HG03354 (cell line): ENCODE results near the gene CELSR2.

Experiments used
- ATAC-seq: cut with Tn5 transposase; IDR thresholded peaks from one replicate; pipeline ENCODE4 v1.9.1; 2021; ENCODE audit warnings: mild to moderate bottlenecking; ENCODE audit not compliant: unreplicated experiment, poor library complexity, severe bottlenecking

CELSR2 gene

DNA sequence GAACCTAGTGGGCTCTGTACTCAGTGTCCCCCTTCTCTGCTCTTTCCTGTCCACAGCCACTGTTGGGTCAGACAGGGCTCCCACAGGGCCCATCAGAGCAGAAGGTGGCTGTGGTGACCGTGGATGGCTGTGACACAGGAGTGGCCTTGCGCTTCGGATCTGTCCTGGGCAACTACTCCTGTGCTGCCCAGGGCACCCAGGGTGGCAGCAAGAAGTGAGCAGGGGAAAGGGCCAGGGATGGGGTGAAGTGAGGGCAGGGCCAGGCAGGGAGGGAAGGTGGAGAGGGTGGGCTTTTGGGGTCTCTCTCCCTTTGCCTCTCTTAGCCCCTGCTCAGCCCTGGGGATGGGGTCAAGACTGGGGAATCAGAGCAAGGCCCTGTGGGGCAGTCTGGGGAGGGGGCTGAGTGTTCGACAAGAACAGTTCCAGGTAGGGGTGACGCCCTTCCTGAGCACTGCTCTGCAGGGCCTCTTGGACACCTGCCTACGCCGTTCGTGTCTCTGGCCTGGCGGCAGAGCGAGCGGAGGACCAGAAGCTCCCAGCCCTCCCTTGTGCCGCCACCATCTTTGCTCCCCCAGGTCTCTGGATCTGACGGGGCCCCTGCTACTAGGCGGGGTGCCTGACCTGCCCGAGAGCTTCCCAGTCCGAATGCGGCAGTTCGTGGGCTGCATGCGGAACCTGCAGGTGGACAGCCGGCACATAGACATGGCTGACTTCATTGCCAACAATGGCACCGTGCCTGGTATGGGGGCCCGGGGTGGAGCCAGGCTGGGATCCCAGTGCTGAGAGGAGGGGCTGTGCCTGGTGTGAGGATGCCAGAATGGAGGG lies 13.1 kb downstream of the CELSR2 start:
- ATAC-seq, result no peak

DNA sequence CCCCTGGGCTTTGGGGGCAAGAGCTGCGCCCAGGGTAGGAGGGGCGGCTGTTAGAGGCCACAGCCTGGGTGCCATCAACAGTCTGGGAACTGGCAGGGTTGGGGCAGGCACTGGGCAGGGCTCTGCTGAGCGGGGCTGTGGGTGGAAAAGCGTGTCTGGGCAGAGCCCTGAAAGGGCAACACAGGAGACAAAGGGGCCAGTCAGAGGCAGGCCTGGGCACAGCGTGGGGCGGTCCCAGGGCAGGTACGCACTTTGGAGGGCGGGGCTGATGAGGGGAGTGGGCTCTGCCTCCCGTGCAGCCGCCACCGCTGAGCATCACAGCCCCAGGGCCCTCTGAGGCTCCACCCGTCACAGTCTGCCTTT lies 13.9 kb downstream of the CELSR2 start:
- ATAC-seq, result peak; percentile 12

DNA sequence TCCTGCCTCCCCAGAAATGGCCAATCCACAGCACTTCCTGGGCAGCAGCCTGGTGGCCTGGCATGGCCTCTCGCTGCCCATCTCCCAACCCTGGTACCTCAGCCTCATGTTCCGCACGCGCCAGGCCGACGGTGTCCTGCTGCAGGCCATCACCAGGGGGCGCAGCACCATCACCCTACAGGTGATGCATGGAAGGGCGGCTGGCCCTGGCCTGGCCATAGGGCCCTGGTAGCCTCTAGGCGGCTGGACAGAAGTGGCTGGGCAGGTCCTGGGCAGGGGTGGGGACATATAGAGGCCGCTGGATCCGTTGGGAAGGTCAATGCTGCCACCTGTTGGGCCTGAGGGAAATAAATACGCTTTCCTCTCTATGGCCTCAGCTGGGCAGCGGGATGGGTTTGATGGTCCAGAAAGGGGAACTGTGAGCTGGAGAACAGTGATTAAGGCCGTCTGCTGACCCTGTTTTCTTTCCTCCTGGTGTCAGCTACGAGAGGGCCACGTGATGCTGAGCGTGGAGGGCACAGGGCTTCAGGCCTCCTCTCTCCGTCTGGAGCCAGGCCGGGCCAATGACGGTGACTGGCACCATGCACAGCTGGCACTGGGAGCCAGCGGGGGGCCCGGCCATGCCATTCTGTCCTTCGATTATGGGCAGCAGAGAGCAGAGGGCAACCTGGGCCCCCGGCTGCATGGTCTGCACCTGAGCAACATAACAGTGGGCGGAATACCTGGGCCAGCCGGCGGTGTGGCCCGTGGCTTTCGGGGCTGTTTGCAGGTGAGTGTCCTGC lies 14.4 kb downstream of the CELSR2 start:
- peak; percentile 89 for ATAC-seq

DNA sequence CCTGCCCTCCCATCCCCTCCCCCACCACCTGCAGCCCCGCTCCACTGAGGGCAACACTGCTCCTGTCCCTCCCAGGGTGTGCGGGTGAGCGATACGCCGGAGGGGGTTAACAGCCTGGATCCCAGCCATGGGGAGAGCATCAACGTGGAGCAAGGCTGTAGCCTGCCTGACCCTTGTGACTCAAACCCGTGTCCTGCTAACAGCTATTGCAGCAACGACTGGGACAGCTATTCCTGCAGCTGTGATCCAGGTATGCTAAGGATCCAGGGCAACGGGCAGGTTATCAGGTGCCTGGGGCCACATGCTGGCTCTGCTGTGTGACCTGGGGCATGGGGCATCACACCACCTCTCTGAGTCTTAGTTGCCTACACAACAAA lies 15.0 kb downstream of the CELSR2 start:
- no peak for ATAC-seq

DNA sequence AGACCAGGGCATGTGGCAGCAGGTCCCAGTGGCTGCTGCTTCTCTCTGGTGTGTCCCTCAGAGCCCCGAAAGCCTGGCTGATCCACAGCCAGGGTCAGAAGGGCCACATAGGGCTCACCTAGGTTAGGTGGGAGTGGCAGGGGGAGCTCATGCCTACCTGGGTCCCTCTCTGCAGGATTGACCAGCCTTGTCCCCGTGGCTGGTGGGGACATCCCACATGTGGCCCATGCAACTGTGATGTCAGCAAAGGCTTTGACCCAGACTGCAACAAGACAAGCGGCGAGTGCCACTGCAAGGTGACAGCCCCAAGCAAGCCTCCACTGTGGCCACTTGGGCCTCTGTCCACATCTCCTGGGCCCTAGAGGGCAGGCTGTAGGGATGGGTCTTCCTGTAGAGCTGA lies 15.7 kb downstream of the CELSR2 start:
- no peak for ATAC-seq

DNA sequence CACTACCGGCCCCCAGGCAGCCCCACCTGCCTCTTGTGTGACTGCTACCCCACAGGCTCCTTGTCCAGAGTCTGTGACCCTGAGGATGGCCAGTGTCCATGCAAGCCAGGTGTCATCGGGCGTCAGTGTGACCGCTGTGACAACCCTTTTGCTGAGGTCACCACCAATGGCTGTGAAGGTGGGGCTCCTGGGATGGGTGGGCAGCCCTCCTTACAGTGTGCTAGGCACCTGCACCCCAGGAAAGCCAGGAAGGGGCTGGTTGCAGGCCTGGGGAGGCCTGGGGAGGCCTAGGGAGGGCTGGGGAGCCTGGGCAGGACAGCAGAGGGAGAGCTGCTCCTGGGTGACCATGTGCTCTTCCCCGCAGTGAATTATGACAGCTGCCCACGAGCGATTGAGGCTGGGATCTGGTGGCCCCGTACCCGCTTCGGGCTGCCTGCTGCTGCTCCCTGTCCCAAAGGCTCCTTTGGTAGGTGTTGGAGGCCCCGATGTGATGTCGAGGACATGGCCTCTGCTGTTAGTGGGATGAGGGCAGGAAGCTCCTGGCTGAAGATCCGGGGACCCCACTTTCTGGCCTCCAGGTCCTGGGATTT lies 16.5 kb downstream of the CELSR2 start:
- ATAC-seq, result no peak

DNA sequence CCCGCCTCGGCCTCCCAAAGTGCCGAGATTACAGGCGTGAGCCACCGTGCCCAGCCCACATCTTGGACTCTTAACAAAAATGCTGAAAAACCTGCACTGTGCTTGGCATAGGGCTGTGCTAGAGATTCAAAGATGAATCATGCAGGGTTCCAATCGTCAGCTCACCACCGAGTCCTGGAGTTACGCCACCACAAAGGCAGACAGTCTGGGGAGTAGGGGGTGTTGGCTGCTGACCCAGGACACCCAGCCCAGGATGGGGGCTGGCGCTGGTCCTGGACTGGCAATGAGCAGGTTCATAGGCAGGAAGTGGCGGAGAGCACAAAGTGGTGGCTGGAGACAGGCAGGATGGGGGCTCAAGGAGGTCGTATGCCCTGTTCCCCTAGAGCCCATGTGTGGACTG lies 17.6 kb downstream of the CELSR2 start:
- ATAC-seq, result no peak

DNA sequence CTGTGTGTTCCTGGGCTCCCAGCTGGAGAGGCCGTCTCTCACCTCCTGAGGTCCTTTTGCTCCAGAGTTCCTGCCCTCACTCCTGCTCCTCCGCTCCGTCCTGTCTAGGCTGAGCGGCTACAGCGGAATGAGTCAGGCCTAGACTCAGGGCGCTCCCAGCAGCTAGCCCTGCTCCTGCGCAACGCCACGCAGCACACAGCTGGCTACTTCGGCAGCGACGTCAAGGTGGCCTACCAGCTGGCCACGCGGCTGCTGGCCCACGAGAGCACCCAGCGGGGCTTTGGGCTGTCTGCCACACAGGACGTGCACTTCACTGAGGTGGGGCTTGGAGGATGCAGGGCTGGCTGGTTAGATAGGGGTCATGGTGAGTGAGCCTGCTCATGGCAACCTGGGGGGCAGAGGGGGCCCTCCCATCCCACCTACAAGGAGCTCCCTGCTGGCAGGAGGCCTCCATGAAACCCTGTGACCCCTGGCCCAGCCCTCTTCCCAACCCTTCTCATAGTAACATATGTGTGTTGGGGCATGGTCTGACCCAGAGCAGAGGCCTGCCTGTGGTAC lies 18.5 kb downstream of the CELSR2 start:
- no peak for ATAC-seq

DNA sequence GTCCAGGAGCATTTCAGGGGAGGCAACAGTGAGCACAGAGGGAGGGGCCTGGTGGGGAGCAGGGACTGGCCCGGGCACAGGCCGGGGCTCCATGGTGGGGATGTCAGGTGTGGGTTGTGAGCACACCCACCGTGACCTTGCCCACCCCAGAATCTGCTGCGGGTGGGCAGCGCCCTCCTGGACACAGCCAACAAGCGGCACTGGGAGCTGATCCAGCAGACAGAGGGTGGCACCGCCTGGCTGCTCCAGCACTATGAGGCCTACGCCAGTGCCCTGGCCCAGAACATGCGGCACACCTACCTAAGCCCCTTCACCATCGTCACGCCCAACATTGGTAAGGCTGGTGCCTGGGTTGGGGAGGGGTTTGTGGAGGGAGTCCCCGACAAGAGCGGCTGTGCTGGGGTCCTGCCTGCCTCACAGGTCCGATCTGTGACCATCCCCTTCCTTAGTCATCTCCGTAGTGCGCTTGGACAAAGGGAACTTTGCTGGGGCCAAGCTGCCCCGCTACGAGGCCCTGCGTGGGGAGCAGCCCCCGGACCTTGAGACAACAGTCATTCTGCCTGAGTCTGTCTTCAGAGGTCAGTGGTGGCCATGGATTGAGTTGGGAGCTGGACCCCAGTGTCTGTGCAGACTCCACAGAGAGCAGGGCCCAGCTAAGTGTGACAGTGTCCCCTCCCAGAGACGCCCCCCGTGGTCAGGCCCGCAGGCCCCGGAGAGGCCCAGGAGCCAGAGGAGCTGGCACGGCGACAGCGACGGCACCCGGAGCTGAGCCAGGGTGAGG lies 19.3 kb downstream of the CELSR2 start:
- no peak for ATAC-seq

DNA sequence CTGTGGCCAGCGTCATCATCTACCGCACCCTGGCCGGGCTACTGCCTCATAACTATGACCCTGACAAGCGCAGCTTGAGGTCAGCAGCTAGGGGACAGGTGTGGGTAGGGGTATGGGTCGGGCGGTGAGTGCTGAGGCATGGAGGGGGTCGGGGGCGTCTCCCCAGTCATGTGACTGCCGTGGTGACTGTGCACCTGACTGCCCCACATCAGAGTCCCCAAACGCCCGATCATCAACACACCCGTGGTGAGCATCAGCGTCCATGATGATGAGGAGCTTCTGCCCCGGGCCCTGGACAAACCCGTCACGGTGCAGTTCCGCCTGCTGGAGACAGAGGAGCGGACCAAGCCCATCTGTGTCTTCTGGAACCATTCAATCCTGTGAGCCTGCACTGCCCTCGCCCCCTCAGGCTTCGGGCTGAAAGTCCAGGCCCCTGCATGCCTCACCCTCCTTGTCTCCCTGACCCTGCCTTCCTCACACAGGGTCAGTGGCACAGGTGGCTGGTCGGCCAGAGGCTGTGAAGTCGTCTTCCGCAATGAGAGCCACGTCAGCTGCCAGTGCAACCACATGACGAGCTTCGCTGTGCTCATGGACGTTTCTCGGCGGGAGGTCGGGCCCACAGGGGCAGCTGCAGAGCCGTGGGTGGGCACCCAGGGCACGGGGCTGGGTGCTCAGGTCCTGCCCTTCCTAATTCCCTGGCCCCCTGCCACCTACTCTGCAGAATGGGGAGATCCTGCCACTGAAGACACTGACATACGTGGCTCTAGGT lies 20.1 kb downstream of the CELSR2 start:
- ATAC-seq, result no peak

DNA sequence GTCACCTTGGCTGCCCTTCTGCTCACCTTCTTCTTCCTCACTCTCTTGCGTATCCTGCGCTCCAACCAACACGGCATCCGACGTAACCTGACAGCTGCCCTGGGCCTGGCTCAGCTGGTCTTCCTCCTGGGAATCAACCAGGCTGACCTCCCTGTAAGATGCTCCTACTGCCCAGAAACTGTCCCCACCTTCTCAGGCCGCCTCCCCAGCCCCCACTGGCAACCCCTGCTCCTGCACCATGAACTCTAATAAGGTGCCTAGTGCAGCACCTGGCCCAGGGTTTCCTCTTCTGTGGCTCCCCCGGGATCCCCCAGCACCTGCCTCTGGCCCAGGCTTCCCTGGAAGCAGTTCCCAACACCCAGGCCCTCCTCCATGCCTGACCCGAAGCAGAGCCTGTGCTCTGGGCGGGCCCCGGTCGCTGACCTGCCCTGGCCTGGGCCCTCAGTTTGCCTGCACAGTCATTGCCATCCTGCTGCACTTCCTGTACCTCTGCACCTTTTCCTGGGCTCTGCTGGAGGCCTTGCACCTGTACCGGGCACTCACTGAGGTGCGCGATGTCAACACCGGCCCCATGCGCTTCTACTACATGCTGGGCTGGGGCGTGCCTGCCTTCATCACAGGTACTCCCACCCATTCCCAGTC lies 20.8 kb downstream of the CELSR2 start:
- ATAC-seq, result no peak

DNA sequence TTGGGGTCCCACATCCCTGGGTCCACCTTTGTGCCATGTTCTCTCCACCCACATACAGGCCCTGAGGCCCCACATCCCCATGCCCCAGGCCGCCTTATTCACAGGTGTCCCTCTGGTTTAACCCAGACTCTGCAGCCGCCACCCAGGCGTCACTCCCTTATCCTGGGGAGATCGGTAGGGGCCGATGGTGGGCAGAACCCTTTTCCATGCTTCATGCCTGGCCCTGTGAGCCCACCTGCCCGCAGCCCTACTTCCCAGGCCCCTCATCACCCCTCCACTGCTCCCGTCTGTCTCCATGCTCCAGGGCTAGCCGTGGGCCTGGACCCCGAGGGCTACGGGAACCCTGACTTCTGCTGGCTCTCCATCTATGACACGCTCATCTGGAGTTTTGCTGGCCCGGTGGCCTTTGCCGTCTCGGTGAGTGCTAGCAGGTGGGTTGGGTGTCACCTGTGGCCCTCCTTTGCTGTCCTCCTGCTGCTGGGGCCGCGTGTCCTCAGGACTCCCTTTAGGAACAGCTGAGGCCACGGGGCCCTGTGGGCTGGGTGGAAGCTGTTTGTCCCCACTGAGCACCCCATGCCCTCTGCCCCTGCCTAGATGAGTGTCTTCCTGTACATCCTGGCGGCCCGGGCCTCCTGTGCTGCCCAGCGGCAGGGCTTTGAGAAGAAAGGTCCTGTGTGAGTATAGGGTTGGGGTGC lies 21.4 kb downstream of the CELSR2 start:
- no peak for ATAC-seq

DNA sequence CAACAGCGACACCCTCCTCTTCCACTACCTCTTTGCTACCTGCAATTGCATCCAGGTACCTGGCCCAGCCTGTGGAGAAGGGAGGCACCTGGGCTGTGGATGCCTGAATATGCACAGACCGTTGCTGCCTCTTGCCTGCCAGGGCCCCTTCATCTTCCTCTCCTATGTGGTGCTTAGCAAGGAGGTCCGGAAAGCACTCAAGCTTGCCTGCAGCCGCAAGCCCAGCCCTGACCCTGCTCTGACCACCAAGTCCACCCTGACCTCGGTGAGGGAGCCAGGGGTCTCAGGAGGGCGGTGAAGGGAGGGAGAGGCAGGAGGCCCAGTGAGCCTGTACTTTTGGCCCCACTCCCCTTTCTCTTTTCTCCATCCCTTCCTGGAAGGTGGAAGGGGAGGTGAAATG lies 22.1 kb downstream of the CELSR2 start:
- no peak for ATAC-seq

DNA sequence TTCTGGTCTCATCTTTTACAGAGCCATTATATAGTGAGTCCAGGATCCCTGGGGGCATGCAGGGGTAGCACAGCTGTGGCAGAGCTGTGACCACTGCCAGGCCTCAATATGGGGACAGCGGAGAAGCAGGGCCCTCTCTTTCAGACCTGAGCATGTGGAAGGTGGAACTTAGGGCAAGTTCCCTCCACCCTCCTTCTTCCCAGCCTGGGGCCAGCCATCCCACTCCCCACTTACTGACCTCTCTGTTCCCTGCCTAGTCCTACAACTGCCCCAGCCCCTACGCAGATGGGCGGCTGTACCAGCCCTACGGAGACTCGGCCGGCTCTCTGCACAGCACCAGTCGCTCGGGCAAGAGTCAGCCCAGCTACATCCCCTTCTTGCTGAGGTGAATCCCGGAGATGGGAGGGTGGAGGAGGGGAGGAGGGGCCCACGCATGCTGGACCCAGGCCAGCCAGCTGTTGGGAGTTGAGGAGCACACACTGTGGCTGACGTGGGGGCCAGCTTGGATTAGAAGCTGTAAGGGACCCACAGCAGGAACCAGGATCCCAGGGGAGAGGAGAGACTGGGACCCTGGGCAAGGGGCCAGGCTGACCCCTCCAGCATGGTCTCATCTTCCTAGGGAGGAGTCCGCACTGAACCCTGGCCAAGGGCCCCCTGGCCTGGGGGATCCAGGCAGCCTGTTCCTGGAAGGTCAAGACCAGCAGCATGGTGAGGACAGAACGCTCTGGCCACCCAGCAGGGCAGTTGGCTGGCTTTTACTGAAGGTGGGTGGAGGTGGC lies 22.9 kb downstream of the CELSR2 start:
- no peak for ATAC-seq

DNA sequence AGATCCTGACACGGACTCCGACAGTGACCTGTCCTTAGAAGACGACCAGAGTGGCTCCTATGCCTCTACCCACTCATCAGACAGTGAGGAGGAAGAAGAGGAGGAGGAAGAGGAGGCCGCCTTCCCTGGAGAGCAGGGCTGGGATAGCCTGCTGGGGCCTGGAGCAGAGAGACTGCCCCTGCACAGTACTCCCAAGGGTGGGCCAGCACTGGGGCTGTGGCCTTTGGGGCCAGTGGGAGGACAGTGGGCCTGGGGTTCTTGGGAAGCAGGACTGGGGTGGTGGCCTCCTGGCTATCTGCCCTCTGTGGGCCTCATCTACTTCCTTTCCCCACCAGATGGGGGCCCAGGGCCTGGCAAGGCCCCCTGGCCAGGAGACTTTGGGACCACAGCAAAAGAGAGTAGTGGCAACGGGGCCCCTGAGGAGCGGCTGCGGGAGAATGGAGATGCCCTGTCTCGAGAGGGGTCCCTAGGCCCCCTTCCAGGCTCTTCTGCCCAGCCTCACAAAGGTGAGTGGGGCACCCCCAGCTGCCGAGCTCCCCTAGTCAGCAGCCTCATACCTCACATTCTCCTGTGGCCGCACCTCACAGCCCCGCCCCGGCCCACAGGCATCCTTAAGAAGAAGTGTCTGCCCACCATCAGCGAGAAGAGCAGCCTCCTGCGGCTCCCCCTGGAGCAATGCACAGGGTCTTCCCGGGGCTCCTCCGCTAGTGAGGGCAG lies 23.6 kb downstream of the CELSR2 start:
- no peak for ATAC-seq

DNA sequence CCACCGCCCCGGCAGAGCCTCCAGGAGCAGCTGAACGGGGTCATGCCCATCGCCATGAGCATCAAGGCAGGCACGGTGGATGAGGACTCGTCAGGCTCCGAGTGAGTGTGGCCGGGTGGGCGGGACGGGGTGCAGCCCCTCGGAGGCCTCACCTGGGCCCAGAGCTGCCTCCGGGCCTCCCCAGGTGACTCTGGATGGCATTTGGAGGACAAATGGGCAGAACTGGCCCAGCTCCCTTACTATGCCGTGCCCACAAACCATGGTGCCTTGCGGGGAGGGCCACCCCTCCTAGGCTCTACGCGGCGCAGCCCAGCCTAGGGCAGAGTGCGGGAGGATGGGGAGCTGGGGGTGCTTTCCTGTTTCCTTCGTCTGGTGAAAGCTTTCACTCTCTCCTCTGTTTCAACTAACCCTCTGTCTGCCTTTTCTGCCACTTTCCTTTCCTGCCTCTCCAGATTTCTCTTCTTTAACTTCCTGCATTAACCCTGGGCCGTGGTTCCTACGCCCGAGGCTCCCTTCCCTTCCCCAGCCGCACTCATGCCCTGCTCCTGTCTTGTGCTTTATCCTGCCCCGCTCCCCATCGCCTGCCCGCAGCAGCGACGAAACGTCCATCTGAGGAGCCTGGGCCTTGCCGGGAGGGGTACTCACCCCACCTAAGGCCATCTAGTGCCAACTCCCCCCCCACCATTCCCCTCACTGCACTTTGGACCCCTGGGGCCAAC lies 24.4 kb downstream of the CELSR2 start:
- no peak for ATAC-seq
